HCT116 (cell line): Measurements from ENCODE around the gene GBF1. TPM values are rescaled to one million over a fixed set of nuclear protein-coding genes. Genes with fewer than 3 reads are reported as not detected.

Experiments
- ATAC-seq: fragments of 200-7000 bp; cut with Tn5 transposase; 2 replicates; pipeline ENCODE4 v1.9.1; 2020; ENCODE audit warnings: mild to moderate bottlenecking, moderate library complexity
- BruUV-seq: library from RNA; stranded (reverse); fragments of 400-500 nt; replicated peaks from 2 replicates; lab custom pipeline; 2021; lab: Mats Ljungman, UMichigan
- CTCF ChIA-PET: fragments of 300-600 bp; sonication (Branson Sonifier 250); formaldehyde crosslinking; loops from one replicate; lab custom pipeline; 2021; ENCODE audit warnings: antibody characterized with exemption; lab: Charles Lee
- POLR2A ChIA-PET: fragments of 300-600, 350-600 bp; sonication (Branson Sonifier 250); formaldehyde crosslinking; loops from one replicate; lab custom pipeline; 2021; ENCODE audit warnings: antibody characterized with exemption; lab: Charles Lee
- RAD21 ChIA-PET, 2 experiments: fragments of 300-600 bp; sonication (Branson Sonifier 250); formaldehyde crosslinking; loops; one replicate each; lab custom pipeline; 2023; ENCODE audit warnings: low total read pairs in 2 of 2; ENCODE audit not compliant: uncharacterized antibody in 2 of 2, unreplicated experiment in 2 of 2, low non-redundant PET in 1 of 2; lab: Charles Lee
- DNase-seq: peaks from one replicate; pipeline ENCODE4 v3.0.0-alpha.2; 2010; ENCODE audit warnings: low read depth, low spot score
- H2AFZ ChIP-seq: fragments of 200-600 bp; shearing (Covaris generic), sonication (generic); 2 replicates; pipeline ENCODE4 v1.6.1; 2017; ENCODE audit warnings: low read depth, mixed run types, mixed read lengths, antibody characterized with exemption, low read length; ENCODE audit not compliant: poor library complexity, severe bottlenecking
- H3K27ac ChIP-seq: 2 replicates; pipeline ENCODE4 v1.5.1; 2012; ENCODE audit warnings: low read depth, low read length
- H3K27me3 ChIP-seq: fragments of 200-600 bp; sonication (generic); 2 replicates; pipeline ENCODE4 v1.6.1; 2016; ENCODE audit warnings: mixed run types, low read length, mixed read lengths; ENCODE audit not compliant: insufficient read depth
- H3K36me3 ChIP-seq, 2 experiments: fragments of 200-500 bp in 1 of 2; fragments of 200-600 bp in 1 of 2; sonication (Bioruptor generic) in 1 of 2; sonication (generic) in 1 of 2; 2 replicates each; pipeline versions ENCODE4 v1.5.1 to v1.6.1; 2014 to 2016; ENCODE audit warnings: low read length in 2 of 2, inconsistent platforms in 1 of 2, mixed read lengths in 1 of 2, mixed run types in 1 of 2; ENCODE audit not compliant: insufficient read depth in 2 of 2, control insufficient read depth in 1 of 2
- H3K4me1 ChIP-seq, 2 experiments: fragments of 200-600 bp in 1 of 2; sonication (generic) in 1 of 2; 2 replicates each; pipeline versions ENCODE4 v1.5.1 to v1.6.1; 2012 to 2017; ENCODE audit warnings: low read length in 2 of 2, inconsistent platforms in 1 of 2, mild to moderate bottlenecking in 1 of 2, mixed read lengths in 1 of 2, mixed run types in 1 of 2, moderate library complexity in 1 of 2; ENCODE audit not compliant: insufficient read depth in 2 of 2, control insufficient read depth in 1 of 2
- H3K4me2 ChIP-seq: fragments of 200-600 bp; sonication (generic); 2 replicates; pipeline ENCODE4 v1.6.1; 2017; ENCODE audit warnings: mixed run types, low read length, mixed read lengths
- H3K4me3 ChIP-seq, 2 experiments: fragments of 200-600 bp in 1 of 2; sonication (generic) in 1 of 2; replicated peaks in 1 of 2; 2 replicates each; pipeline ENCODE4 v1.5.1; 2011 to 2016; ENCODE audit warnings: low read length in 2 of 2, control low read depth in 1 of 2, low read depth in 1 of 2, mild to moderate bottlenecking in 1 of 2, mixed read lengths in 1 of 2, mixed run types in 1 of 2
- H3K79me2 ChIP-seq: fragments of 200-600 bp; sonication (generic); 2 replicates; pipeline ENCODE4 v1.6.1; 2017; ENCODE audit warnings: mild to moderate bottlenecking, mixed run types, low read length, moderate library complexity, mixed read lengths; ENCODE audit not compliant: insufficient read depth
- H3K9ac ChIP-seq: fragments of 200-600 bp; sonication (generic); 2 replicates; pipeline ENCODE4 v1.6.1; 2016; ENCODE audit warnings: low read length, mixed read lengths
- H3K9me2 ChIP-seq: fragments of 200-600 bp; sonication (generic), shearing (Covaris generic); 2 replicates; pipeline ENCODE4 v1.6.1; 2017; ENCODE audit warnings: mixed run types, mild to moderate bottlenecking, moderate library complexity; ENCODE audit not compliant: insufficient read depth
- H3K9me3 ChIP-seq, 2 experiments: fragments of 200-500 bp in 1 of 2; fragments of 200-600 bp in 1 of 2; sonication (Bioruptor generic) in 1 of 2; sonication (generic) in 1 of 2; 2 replicates each; pipeline ENCODE4 v1.6.1; 2014 to 2017; ENCODE audit warnings: low read length in 2 of 2, mixed read lengths in 2 of 2, inconsistent platforms in 1 of 2, low read depth in 1 of 2, mild to moderate bottlenecking in 1 of 2, mixed run types in 1 of 2, moderate library complexity in 1 of 2; ENCODE audit not compliant: control insufficient read depth in 1 of 2, insufficient read depth in 1 of 2
- H4K20me1 ChIP-seq: fragments of 200-600 bp; sonication (generic), shearing (Covaris generic); 2 replicates; pipeline ENCODE4 v1.6.1; 2017; ENCODE audit warnings: mixed run types, mild to moderate bottlenecking, moderate library complexity; ENCODE audit not compliant: insufficient read depth
- CBX3 ChIP-seq: IDR thresholded peaks from 2 replicates; pipeline ENCODE4 v1.6.1; 2012; ENCODE audit warnings: low read depth
- CEBPB ChIP-seq: IDR thresholded peaks from 2 replicates; pipeline ENCODE4 v1.6.1; 2012; ENCODE audit warnings: low read depth
- ELF1 ChIP-seq: IDR thresholded peaks from 2 replicates; pipeline ENCODE4 v1.6.1; 2012; ENCODE audit warnings: low read depth, borderline replicate concordance
- EZH2 ChIP-seq: fragments of 200-600 bp; sonication (generic); IDR thresholded peaks from 2 replicates; pipeline ENCODE4 v1.6.1; 2017; ENCODE audit warnings: antibody characterized with exemption, mixed run types
- EZH2phosphoT487 ChIP-seq: fragments of 200-600 bp; IDR thresholded peaks from 2 replicates; pipeline ENCODE4 v1.6.1; 2018; ENCODE audit warnings: antibody characterized with exemption, borderline replicate concordance
- FOSL1 ChIP-seq: IDR thresholded peaks from 2 replicates; pipeline ENCODE4 v1.6.1; 2012; ENCODE audit warnings: low read depth
- JUND ChIP-seq: IDR thresholded peaks from 2 replicates; pipeline ENCODE4 v1.6.1; 2012
- POLR2AphosphoS5 ChIP-seq: IDR thresholded peaks from 2 replicates; pipeline ENCODE4 v1.6.1; 2011; ENCODE audit warnings: mild to moderate bottlenecking, low read depth, low read length, moderate library complexity
- SIN3A ChIP-seq: IDR thresholded peaks from 2 replicates; pipeline ENCODE4 v1.6.1; 2012; ENCODE audit warnings: low read depth
- SP1 ChIP-seq: IDR thresholded peaks from 2 replicates; pipeline ENCODE4 v1.6.1; 2012; ENCODE audit warnings: low read depth
- SRF ChIP-seq: IDR thresholded peaks from 2 replicates; pipeline ENCODE4 v1.6.1; 2012; ENCODE audit warnings: low read depth
- YY1 ChIP-seq: IDR thresholded peaks from 2 replicates; pipeline ENCODE4 v1.6.1; 2011; ENCODE audit warnings: low read length, low read depth, moderate library complexity, mild to moderate bottlenecking; ENCODE audit not compliant: insufficient replicate concordance; ENCODE audit errors: extremely low read depth
- ZFX ChIP-seq: fragments of 450-650 bp; IDR thresholded peaks from 2 replicates; pipeline ENCODE4 v1.6.1; 2017
- intact Hi-C: fragments of 100-400 bp; cut with micrococcal nuclease; formaldehyde crosslinking; loops from 2 replicates; pipeline ENCODE4 v1.10.0; 2022
- total RNA-seq: library from RNA; stranded (reverse); gene quantifications from one replicate; pipeline ENCODE4 v1.2.1, GENCODE V29; 2021; ENCODE audit not compliant: unreplicated experiment
- TF ChIP-seq, protein P1 (sequence below): IDR thresholded peaks from 2 replicates; pipeline ENCODE4 v1.6.1; 2011; ENCODE audit warnings: mild to moderate bottlenecking, low read length, moderate library complexity; ENCODE audit not compliant: insufficient replicate concordance; ENCODE audit errors: extremely low read depth
- TF ChIP-seq, protein P2 (sequence below): IDR thresholded peaks from 2 replicates; pipeline ENCODE4 v1.6.1; 2012
- TF ChIP-seq, protein P3 (sequence below), 3 experiments: fragments of 200-600 bp in 1 of 3; sonication (generic) in 1 of 3; IDR thresholded peaks in 2 of 3; conservative IDR thresholded peaks in 1 of 3; 2 replicates each; pipeline ENCODE4 v1.5.1; 2012 to 2017; ENCODE audit warnings: low read depth in 2 of 3, low read length in 2 of 3, antibody characterized with exemption in 1 of 3, borderline replicate concordance in 1 of 3, control low read depth in 1 of 3, mild to moderate bottlenecking in 1 of 3, mixed read lengths in 1 of 3, mixed run types in 1 of 3, moderate library complexity in 1 of 3; ENCODE audit not compliant: insufficient read depth in 1 of 3
- TF ChIP-seq, protein P4 (sequence below): IDR thresholded peaks from 2 replicates; pipeline ENCODE4 v1.6.1; 2012; ENCODE audit warnings: low read depth

The GBF1 gene
- total RNA-seq, 1 experiment from 2014 or later = 58.9 TPM

DNA sequence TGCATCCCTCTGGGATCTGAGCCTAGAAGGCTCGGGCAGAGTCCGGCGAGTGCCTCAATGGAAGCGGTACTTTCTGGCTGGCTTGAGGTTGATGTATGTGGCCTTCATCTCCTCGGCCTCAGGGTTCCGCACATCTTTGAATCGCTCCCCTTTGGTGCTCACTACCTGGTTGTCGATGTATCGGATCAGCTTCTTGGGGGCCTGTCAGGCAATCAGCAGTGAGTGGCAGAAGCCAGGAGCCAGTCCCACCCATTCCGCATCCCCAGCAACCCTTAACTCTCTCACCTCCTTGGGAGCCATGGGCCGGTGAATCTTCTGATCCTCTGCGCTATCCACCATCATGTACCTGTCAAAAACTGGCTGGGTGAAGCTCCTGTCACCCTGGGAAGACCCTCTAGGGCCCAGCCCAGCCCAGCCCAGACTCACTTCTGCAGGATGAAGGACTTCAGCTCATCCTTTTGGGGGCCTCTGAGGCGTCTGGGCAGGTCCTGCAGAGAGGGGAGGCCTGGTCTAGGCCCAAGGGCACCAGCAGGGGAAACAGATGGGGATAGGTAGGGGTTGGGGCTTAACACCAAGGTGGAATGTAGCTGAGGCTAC, 178.1 kb downstream of the GBF1 start:
- H3K4me1 ChIP-seq = peaks cover 15 to 42% of the 10 kb centered on the region in 2 experiments; a peak in 3 of 4 replicates
- peak overlapping the region; percentile 87 for H3K9ac ChIP-seq
- peak overlapping the region; percentile 93 for H3K4me2 ChIP-seq
- peaks cover 11% of the 10 kb centered on the region for H3K79me2 ChIP-seq
- no peaks in the 10 kb centered on the region for H3K9me2 ChIP-seq
- H3K27me3 ChIP-seq = no peaks in the 10 kb centered on the region
- POLR2A ChIA-PET = interaction anchor here (0.9 to 4.2 kb wide), 4 partner anchors 8 to 27 kb away, joined by 3 to 47 read pairs (median 12); partner anchors contain the start of genes C10orf95 and CUEDC2
- DNase-seq (no peak), ATAC-seq (no peak)
- H3K27ac ChIP-seq = peak overlapping the region; percentile 77
- RAD21 ChIA-PET = interaction anchor here (0.7 to 2.2 kb wide), 6 partner anchors 9 to 254 kb away, joined by 3 to 4 read pairs (median 4); partner anchors contain the start of genes C10orf95 (in 1 of the 2) and CUEDC2 (in 1 of the 2)
- H2AFZ ChIP-seq = no peak overlapping the region
- H3K4me3 ChIP-seq = peak overlapping the region in 1 of 2 experiments; percentile 87; a peak in 2 of 4 replicates
- no TSS peak for BruUV-seq
- peaks cover 0 to 11% of the 10 kb centered on the region in 2 experiments; a peak in 1 of 4 replicates for H3K36me3 ChIP-seq
- H4K20me1 ChIP-seq = no peaks in the 10 kb centered on the region
- TF ChIP-seq CBX3 = no peak
- TF ChIP-seq FOSL1 = no peak
- TF ChIP-seq ELF1 = no peak
- TF ChIP-seq, protein P1, sequence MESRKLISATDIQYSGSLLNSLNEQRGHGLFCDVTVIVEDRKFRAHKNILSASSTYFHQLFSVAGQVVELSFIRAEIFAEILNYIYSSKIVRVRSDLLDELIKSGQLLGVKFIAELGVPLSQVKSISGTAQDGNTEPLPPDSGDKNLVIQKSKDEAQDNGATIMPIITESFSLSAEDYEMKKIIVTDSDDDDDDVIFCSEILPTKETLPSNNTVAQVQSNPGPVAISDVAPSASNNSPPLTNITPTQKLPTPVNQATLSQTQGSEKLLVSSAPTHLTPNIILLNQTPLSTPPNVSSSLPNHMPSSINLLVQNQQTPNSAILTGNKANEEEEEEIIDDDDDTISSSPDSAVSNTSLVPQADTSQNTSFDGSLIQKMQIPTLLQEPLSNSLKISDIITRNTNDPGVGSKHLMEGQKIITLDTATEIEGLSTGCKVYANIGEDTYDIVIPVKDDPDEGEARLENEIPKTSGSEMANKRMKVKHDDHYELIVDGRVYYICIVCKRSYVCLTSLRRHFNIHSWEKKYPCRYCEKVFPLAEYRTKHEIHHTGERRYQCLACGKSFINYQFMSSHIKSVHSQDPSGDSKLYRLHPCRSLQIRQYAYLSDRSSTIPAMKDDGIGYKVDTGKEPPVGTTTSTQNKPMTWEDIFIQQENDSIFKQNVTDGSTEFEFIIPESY = no peak
- TF ChIP-seq, protein P2, sequence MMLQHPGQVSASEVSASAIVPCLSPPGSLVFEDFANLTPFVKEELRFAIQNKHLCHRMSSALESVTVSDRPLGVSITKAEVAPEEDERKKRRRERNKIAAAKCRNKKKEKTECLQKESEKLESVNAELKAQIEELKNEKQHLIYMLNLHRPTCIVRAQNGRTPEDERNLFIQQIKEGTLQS = no peak
- TF ChIP-seq JUND = no peak
- TF ChIP-seq, protein P3, sequence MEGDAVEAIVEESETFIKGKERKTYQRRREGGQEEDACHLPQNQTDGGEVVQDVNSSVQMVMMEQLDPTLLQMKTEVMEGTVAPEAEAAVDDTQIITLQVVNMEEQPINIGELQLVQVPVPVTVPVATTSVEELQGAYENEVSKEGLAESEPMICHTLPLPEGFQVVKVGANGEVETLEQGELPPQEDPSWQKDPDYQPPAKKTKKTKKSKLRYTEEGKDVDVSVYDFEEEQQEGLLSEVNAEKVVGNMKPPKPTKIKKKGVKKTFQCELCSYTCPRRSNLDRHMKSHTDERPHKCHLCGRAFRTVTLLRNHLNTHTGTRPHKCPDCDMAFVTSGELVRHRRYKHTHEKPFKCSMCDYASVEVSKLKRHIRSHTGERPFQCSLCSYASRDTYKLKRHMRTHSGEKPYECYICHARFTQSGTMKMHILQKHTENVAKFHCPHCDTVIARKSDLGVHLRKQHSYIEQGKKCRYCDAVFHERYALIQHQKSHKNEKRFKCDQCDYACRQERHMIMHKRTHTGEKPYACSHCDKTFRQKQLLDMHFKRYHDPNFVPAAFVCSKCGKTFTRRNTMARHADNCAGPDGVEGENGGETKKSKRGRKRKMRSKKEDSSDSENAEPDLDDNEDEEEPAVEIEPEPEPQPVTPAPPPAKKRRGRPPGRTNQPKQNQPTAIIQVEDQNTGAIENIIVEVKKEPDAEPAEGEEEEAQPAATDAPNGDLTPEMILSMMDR (IDR thresholded peaks at IDR 0.05 in 2 of 3, conservative IDR thresholded peaks at IDR 0.05 in 1 of 3; ENCODE audit: borderline replicate concordance in 1 of 3, insufficient read depth in 1 of 3, low read depth in 2 of 3, low read length in 2 of 3) = no peak
- TF ChIP-seq ZFX = no peak
- no peak for TF ChIP-seq EZH2
- no peak for TF ChIP-seq SP1
- TF ChIP-seq, protein P4, sequence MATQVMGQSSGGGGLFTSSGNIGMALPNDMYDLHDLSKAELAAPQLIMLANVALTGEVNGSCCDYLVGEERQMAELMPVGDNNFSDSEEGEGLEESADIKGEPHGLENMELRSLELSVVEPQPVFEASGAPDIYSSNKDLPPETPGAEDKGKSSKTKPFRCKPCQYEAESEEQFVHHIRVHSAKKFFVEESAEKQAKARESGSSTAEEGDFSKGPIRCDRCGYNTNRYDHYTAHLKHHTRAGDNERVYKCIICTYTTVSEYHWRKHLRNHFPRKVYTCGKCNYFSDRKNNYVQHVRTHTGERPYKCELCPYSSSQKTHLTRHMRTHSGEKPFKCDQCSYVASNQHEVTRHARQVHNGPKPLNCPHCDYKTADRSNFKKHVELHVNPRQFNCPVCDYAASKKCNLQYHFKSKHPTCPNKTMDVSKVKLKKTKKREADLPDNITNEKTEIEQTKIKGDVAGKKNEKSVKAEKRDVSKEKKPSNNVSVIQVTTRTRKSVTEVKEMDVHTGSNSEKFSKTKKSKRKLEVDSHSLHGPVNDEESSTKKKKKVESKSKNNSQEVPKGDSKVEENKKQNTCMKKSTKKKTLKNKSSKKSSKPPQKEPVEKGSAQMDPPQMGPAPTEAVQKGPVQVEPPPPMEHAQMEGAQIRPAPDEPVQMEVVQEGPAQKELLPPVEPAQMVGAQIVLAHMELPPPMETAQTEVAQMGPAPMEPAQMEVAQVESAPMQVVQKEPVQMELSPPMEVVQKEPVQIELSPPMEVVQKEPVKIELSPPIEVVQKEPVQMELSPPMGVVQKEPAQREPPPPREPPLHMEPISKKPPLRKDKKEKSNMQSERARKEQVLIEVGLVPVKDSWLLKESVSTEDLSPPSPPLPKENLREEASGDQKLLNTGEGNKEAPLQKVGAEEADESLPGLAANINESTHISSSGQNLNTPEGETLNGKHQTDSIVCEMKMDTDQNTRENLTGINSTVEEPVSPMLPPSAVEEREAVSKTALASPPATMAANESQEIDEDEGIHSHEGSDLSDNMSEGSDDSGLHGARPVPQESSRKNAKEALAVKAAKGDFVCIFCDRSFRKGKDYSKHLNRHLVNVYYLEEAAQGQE = no peak
- no peak for TF ChIP-seq CEBPB
- TF ChIP-seq SIN3A = no peak
- TF ChIP-seq POLR2AphosphoS5 = no peak
- no peak for TF ChIP-seq EZH2phosphoT487
- no peak for TF ChIP-seq SRF
- TF ChIP-seq YY1 = no peak
- H3K9me3 ChIP-seq = no peaks in the 10 kb centered on the region
- intact Hi-C loops = loop anchor here (2.0 to 5.0 kb wide), 2 partner anchors 39 to 79 kb away; partner anchors contain the start of genes ACTR1A and SUFU
- CTCF ChIA-PET = interaction anchor here (0.7 to 4.7 kb wide), 18 partner anchors 8 to 254 kb away, joined by 3 to 98 read pairs (median 8); partner anchors contain the start of genes ACTR1A, CUEDC2, ELOVL3 and NFKB2
